H9 (cell line): ENCODE results near the gene NDUFA12. TPM values are rescaled to one million over a fixed set of nuclear protein-coding genes. Genes with fewer than 3 reads are reported as not detected.

Source experiments
- DNase-seq: peaks from one replicate; pipeline ENCODE4 v3.0.0-alpha.2; 2017
- H2AFZ ChIP-seq: one replicate; pipeline ENCODE4 v1.6.1; 2013; ENCODE audit warnings: mild to moderate bottlenecking, low read length, control low read depth, moderate library complexity
- H2AK5ac ChIP-seq: 2 replicates; pipeline ENCODE4 v1.6.1; 2013; ENCODE audit warnings: low read length, control low read depth, mixed read lengths; ENCODE audit not compliant: insufficient read length
- H2BK120ac ChIP-seq: one replicate; pipeline ENCODE4 v1.6.1; 2013; ENCODE audit warnings: low read depth, mild to moderate bottlenecking, low read length, control low read depth, inconsistent platforms; ENCODE audit not compliant: poor library complexity, severe bottlenecking
- H2BK12ac ChIP-seq: 2 replicates; pipeline ENCODE4 v1.6.1; 2013; ENCODE audit warnings: low read length, control low read depth, mixed read lengths, low read depth; ENCODE audit not compliant: insufficient read length
- H2BK15ac ChIP-seq: 2 replicates; pipeline ENCODE4 v1.6.1; 2013; ENCODE audit warnings: low read depth, low read length, control low read depth
- H2BK20ac ChIP-seq: one replicate; pipeline ENCODE4 v1.6.1; 2013; ENCODE audit warnings: low read depth, mild to moderate bottlenecking, low read length, control low read depth, inconsistent platforms; ENCODE audit not compliant: poor library complexity, severe bottlenecking
- H2BK5ac ChIP-seq: 2 replicates; pipeline ENCODE4 v1.6.1; 2013; ENCODE audit warnings: low read length, control low read depth, mixed read lengths; ENCODE audit not compliant: insufficient read length
- H3K14ac ChIP-seq: 2 replicates; pipeline ENCODE4 v1.6.1; 2013; ENCODE audit warnings: low read length, control low read depth; ENCODE audit not compliant: insufficient read depth
- H3K18ac ChIP-seq: 2 replicates; pipeline ENCODE4 v1.6.1; 2013; ENCODE audit warnings: low read depth, mild to moderate bottlenecking, mixed read lengths, low read length, control low read depth; ENCODE audit not compliant: insufficient read length
- H3K23ac ChIP-seq: 2 replicates; pipeline ENCODE4 v1.6.1; 2013; ENCODE audit warnings: low read length, control low read depth, mixed read lengths, low read depth; ENCODE audit not compliant: insufficient read length
- H3K23me2 ChIP-seq: 2 replicates; pipeline ENCODE4 v1.6.1; 2013; ENCODE audit warnings: low read depth, mild to moderate bottlenecking, mixed read lengths, low read length, control low read depth; ENCODE audit not compliant: insufficient read length, poor library complexity, severe bottlenecking
- H3K27ac ChIP-seq: 2 replicates; pipeline ENCODE4 v1.5.1; 2013; ENCODE audit warnings: low read length, control low read depth, mixed read lengths, low read depth; ENCODE audit not compliant: insufficient read length
- H3K27me3 ChIP-seq: 2 replicates; pipeline ENCODE4 v1.6.1; 2013; ENCODE audit warnings: low read length, control low read depth, inconsistent platforms; ENCODE audit not compliant: insufficient read depth
- H3K4ac ChIP-seq: 2 replicates; pipeline ENCODE4 v1.6.1; 2013; ENCODE audit warnings: low read depth, mild to moderate bottlenecking, control low read depth, inconsistent platforms, low read length, moderate library complexity
- H3K4me1 ChIP-seq: 2 replicates; pipeline ENCODE4 v1.6.1; 2013; ENCODE audit warnings: low read length, control low read depth, inconsistent platforms; ENCODE audit not compliant: insufficient read depth
- H3K4me2 ChIP-seq: 2 replicates; pipeline ENCODE4 v1.6.1; 2013; ENCODE audit warnings: low read length, control low read depth, mixed read lengths; ENCODE audit not compliant: insufficient read length, insufficient read depth
- H3K56ac ChIP-seq: 2 replicates; pipeline ENCODE4 v1.6.1; 2013; ENCODE audit warnings: low read depth, mild to moderate bottlenecking, mixed read lengths, low read length, control low read depth; ENCODE audit not compliant: insufficient read length
- H3K79me1 ChIP-seq: 2 replicates; pipeline ENCODE4 v1.6.1; 2013; ENCODE audit warnings: low read depth, mild to moderate bottlenecking, moderate library complexity, low read length, control low read depth, inconsistent platforms; ENCODE audit not compliant: insufficient read depth, poor library complexity, severe bottlenecking
- H3K79me2 ChIP-seq: 2 replicates; pipeline ENCODE4 v1.6.1; 2013; ENCODE audit warnings: low read length, control low read depth, inconsistent platforms; ENCODE audit not compliant: insufficient read depth
- H3K9ac ChIP-seq: 2 replicates; pipeline ENCODE4 v1.6.1; 2013; ENCODE audit warnings: low read length, control low read depth, mixed read lengths; ENCODE audit not compliant: insufficient read length; ENCODE audit errors: extremely low read depth
- H3K9me3 ChIP-seq: one replicate; pipeline ENCODE4 v1.6.1; 2013; ENCODE audit warnings: low read depth, low read length, inconsistent platforms; ENCODE audit not compliant: control insufficient read depth
- H3T11ph ChIP-seq: one replicate; pipeline ENCODE4 v1.6.1; 2013; ENCODE audit warnings: mild to moderate bottlenecking, low read length, control low read depth, inconsistent platforms
- H4K20me1 ChIP-seq: one replicate; pipeline ENCODE4 v1.6.1; 2013; ENCODE audit not compliant: control insufficient read depth, insufficient read length, insufficient read depth
- H4K5ac ChIP-seq: 2 replicates; pipeline ENCODE4 v1.6.1; 2013; ENCODE audit warnings: low read depth, mild to moderate bottlenecking, mixed read lengths, low read length, control low read depth; ENCODE audit not compliant: insufficient read length
- H4K8ac ChIP-seq: replicated peaks from 2 replicates; pipeline ENCODE4 v1.6.1; 2013; ENCODE audit warnings: low read length, control low read depth, mixed read lengths, low read depth; ENCODE audit not compliant: insufficient read length
- H4K91ac ChIP-seq: 2 replicates; pipeline ENCODE4 v1.6.1; 2013; ENCODE audit warnings: low read depth, mild to moderate bottlenecking, moderate library complexity, mixed read lengths, low read length, control low read depth; ENCODE audit not compliant: insufficient read length
- H3K27ac Mint-ChIP-seq, 3 experiments: 2 replicates in 2 of 3; 3 replicates in 1 of 3; pipeline ENCODE4 v1.8.0; 2020 to 2021; ENCODE audit warnings: mixed read lengths in 3 of 3, mild to moderate bottlenecking in 1 of 3, moderate library complexity in 1 of 3
- H3K27me3 Mint-ChIP-seq: 2 replicates; pipeline ENCODE4 v1.8.0; 2021; ENCODE audit warnings: low read depth, mild to moderate bottlenecking, moderate library complexity, mixed read lengths
- H3K36me3 Mint-ChIP-seq, 3 experiments: 2 replicates in 2 of 3; 3 replicates in 1 of 3; pipeline ENCODE4 v1.8.0; 2020 to 2021; ENCODE audit warnings: low read depth in 3 of 3, mixed read lengths in 3 of 3; ENCODE audit not compliant: insufficient read depth in 1 of 3
- H3K4me1 Mint-ChIP-seq, 2 experiments: 2 replicates each; pipeline ENCODE4 v1.8.0; 2020; ENCODE audit warnings: mixed read lengths in 2 of 2
- H3K4me3 Mint-ChIP-seq, 2 experiments: 2 replicates in 1 of 2; 3 replicates in 1 of 2; pipeline ENCODE4 v1.8.0; 2020 to 2021; ENCODE audit warnings: mild to moderate bottlenecking in 2 of 2, mixed read lengths in 2 of 2, moderate library complexity in 1 of 2
- H3K9me3 Mint-ChIP-seq, 2 experiments: 2 replicates in 1 of 2; 3 replicates in 1 of 2; pipeline ENCODE4 v1.8.0; 2020; ENCODE audit warnings: mild to moderate bottlenecking in 2 of 2, mixed read lengths in 2 of 2, moderate library complexity in 1 of 2
- CTCF ChIP-seq: fragments of 200-600 bp; sonication (generic); conservative IDR thresholded peaks from 3 replicates; pipeline ENCODE4 v1.8.0; 2021; ENCODE audit warnings: antibody characterized with exemption, mild to moderate bottlenecking
- WGBS: extraction: QIAGEN DNeasy Blood & Tissue Kit; methylation state at CpG from one replicate; pipeline ENCODE4 v1.1.7; 2013; ENCODE audit warnings: missing lambda C conversion rate, low lambda C conversion rate, mixed read lengths; ENCODE audit not compliant: insufficient read length; ENCODE audit errors: extremely low coverage; 5-methylcytosine and 5-hydroxymethylcytosine counted together
- total RNA-seq: library from RNA; stranded (reverse); gene quantifications from 2 replicates; pipeline ENCODE4 v1.2.1, GENCODE V29; 2021

Gene NDUFA12
- total RNA-seq, 1 experiment from 2014 or later, result 104 TPM

GRCh38 chr12:94988471-94988870 lies 15.0 kb downstream of the NDUFA12 start:
- no peak overlapping the region for H2BK15ac ChIP-seq
- H3K9ac ChIP-seq, result no peak overlapping the region
- Mint-ChIP-seq H3K4me3 (no peak overlapping the region), H3K4me1 (peaks cover 5 to 9% of the 10 kb centered on the region in 2 experiments), H3K9me3 (no peaks in the 10 kb centered on the region), H3K27me3 (no peaks in the 10 kb centered on the region), H3K36me3 (peaks cover 7 to 15% (median 11%) of the 10 kb centered on the region in 3 experiments; a peak in 6 of 7 replicates), H3K27ac (peak overlapping the region in 2 of 3 experiments; percentile 41 to 79; a peak in 2 of 7 replicates)
- H3K4me1 ChIP-seq, result no peaks in the 10 kb centered on the region; the same call in 1 of the 2 replicates
- no peak overlapping the region for H2AK5ac ChIP-seq
- H2AFZ ChIP-seq, result no peak overlapping the region
- no peak overlapping the region for H3K27ac ChIP-seq
- no peak overlapping the region for H3K4ac ChIP-seq
- H3K23ac ChIP-seq, result no peak overlapping the region
- H2BK120ac ChIP-seq, result no peak overlapping the region
- peaks cover 4% of the 10 kb centered on the region for H3K79me1 ChIP-seq
- H3K14ac ChIP-seq, result no peak overlapping the region
- no peaks in the 10 kb centered on the region for H3K79me2 ChIP-seq
- no peaks in the 10 kb centered on the region for H4K20me1 ChIP-seq
- no peak overlapping the region for H4K8ac ChIP-seq
- no peaks in the 10 kb centered on the region for H3K23me2 ChIP-seq
- no peak overlapping the region for H2BK5ac ChIP-seq
- H3T11ph ChIP-seq, result no peak overlapping the region
- no peak overlapping the region for H2BK12ac ChIP-seq
- no peaks in the 10 kb centered on the region for H3K9me3 ChIP-seq
- H3K56ac ChIP-seq, result no peak overlapping the region
- DNase-seq, result no peak
- no peak overlapping the region for H3K4me2 ChIP-seq
- H2BK20ac ChIP-seq, result no peak overlapping the region
- H4K5ac ChIP-seq, result no peak overlapping the region
- no peak overlapping the region for H4K91ac ChIP-seq
- WGBS, result no CpG with 5 or more reads among the region's 6 CpGs
- TF ChIP-seq CTCF, result no peak
- no peaks in the 10 kb centered on the region for H3K27me3 ChIP-seq
- H3K18ac ChIP-seq, result no peak overlapping the region
